Lung microvascular endothelial cell (primary cell): ENCODE results near the gene TAF11L3. TPM values are rescaled to one million over a fixed set of nuclear protein-coding genes. Genes with fewer than 3 reads are reported as not detected.
"Not testable (repeated sequence)": the region's sequence is repeated elsewhere in the genome, so short reads cannot be mapped to it uniquely, and the experiment has no call there.

ENCODE experiments used
- DNase-seq, 2 donors: peaks; one replicate each; pipeline versions ENCODE4 v3.0.0 to v3.0.0-alpha.2; 2010; ENCODE audit warnings: low read depth in 2 of 2
- total RNA-seq: library from RNA; depleted of rRNA; stranded (reverse); fragments of >200 nt; gene quantifications from 2 replicates; pipeline ENCODE4 v1.2.1, GENCODE V29; 2014

The TAF11L3 gene
- total RNA-seq = not detected in 2 replicates

DNA sequence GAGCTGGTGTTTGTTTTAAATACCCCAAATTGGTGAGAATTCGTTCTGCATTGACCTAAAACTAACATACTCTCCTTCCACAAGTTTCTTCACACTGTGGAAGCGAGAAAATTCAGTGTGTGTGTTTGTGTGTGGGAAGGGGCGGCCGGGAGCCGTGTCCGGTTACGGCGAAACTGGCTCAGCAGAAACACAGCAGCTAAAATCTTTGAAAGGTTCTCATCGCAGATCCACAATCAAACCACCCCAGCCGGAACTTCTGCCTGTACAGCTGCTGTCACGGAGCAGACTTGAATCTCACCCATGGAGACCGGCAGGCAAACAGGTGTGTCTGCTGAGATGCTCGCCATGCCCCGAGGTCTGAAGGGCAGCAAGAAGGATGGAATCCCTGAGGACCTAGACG lies at the start of gene TAF11L3:
Gene TAF11L3 (plus strand): TSS at position 301 of the 400 bp plus-strand sequence.
- DNase-seq = not testable (repeated sequence)

- no peak for DNase-seq
These were observed 48.1 kb upstream of the TAF11L3 start for GRCh38 chr5:17470064-17470463.

DNA sequence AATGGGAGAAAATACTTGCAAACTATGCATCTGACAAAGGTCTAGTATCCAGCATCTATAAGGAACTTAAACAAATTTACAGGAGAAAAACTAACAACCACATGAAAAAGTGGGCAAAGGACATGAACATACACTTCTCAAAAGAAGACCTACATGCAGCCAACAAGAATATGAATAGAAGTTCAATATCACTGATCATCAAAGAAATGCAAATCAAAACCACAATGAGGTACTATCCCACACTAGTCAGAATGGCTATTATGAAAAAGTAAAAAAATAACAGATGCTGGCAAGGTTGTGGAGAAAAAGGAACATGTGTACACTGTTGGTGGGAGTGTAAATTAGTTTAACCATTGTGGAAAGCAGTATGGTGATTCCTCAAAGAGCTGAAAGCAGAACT lies 43.1 kb upstream of the TAF11L3 start:
- not testable (repeated sequence) for DNase-seq

GRCh38 chr5:17477043-17477442 lies 41.1 kb upstream of the TAF11L3 start:
- DNase-seq = no peak

GRCh38 chr5:17477573-17478265 lies 40.4 kb upstream of the TAF11L3 start:
- DNase-seq = no peak

GRCh38 chr5:17481378-17481777 lies 36.8 kb upstream of the TAF11L3 start:
- no peak for DNase-seq

DNA sequence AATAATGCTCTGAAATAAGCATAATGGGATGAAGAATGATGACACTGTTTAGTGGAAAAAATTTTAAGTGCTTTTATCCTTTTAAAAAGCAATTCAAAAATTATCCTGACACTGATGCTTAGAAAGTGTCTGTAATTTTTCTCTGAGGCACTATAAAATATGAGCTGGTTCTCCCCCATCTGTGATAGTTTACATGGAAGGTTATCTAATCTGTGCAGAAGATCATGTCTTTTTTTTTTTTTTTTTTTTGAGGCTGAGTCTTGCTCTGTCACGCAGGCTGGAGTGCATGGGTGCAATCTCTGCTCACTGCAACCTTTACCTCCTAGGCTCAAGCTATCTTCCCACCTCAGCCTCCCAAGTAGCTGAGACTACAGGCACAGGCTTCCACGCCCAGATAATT lies 35.4 kb upstream of the TAF11L3 start:
- DNase-seq = no peak

DNA sequence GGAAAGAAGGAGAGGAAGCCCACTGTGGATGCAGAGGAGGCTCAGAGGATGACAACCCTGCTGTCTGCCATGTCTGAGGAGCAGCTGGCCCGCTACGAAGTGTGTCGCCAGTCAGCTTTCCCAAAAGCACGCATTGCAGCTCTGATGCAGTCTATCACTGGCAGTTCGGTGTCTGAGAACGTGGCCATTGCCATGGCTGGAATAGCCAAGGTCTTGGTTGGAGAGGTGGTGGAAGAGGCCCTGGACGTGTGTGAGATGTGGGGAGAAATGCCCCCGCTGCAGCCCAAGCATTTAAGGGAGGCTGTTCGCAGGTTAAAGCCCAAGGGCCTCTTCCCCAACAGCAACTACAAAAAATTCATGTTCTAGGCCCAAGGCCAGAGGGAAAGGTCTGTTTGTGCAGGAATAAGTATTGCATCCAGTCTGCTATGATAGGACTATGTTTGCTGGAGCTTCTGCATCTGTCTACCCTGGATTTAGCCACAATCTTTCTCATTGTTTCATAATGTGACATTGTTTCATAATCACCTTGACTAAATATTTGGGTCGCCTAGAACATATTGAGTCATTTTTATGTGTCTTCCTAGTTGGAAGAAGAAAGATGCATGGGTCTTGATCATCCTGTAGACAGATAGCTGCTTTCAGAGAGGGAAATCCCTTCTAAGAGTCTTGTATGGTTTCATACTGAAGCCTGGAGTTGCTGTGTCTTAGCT lies 31.5 kb upstream of the TAF11L3 start:
- not testable (repeated sequence) for DNase-seq

- DNase-seq = no peak
These were observed 31.0 kb upstream of the TAF11L3 start for GRCh38 chr5:17487174-17487512.

DNA sequence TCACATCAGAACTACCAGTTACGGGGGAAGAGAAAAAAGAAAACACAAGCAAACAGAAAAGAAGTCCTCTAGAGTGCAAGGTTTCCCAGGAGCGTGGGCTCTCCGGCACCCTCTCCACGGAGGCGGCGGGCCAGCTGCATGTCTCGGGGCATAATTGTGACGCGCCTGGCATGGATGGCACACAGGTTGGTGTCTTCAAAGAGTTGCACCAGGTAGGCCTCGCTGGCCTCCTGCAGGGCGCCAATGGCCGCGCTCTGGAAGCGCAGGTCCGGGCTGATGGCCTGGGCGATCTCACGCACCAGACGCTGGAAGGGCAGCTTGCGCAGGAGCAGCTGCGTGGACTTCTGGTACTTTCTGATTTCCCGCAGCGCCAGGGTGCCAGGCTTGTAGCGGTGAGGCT lies 26.9 kb upstream of the TAF11L3 start:
- DNase-seq = not testable (repeated sequence)

DNA sequence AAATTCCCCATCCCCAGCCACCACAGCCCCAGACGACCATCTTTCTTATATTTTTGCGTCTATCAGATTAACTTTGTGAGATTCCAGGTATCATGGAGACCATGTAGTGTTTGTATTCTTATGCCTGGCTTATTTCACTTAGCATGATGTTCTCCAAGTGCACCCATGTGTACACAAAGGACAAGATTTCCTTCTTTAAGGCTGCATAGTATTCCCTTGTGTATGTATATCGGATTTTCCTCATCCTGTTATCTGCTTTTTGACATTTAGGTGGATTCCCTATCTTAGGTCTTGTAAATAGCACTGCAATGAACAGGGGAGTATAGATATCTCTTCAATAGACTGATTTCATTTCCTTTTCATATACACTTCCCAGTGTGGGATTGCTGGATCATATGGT lies 25.4 kb upstream of the TAF11L3 start:
- DNase-seq = no peak

- no peak for DNase-seq
These were observed 20.7 kb upstream of the TAF11L3 start for GRCh38 chr5:17497446-17497845.

DNA sequence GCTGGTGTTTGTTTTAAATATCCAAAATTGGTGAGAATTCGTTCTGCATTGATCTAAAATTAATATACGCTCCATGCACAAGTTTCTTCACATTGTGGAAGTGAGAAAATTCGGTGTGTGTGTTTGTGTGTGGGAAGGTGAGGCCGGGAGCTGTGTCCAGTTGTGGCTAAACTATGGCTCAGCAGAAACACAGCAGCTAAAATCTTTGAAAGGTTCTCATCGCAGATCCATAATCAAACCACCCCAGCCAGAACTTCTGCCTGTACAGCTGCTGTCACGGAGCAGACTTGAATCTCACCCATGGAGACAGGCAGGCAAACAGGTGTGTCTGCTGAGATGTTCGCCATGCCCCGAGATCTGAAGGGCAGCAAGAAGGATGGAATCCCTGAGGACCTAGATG lies 20.2 kb upstream of the TAF11L3 start, which contains the start of gene TAF11L2:
Gene TAF11L2 (plus strand): TSS at position 301 of the 400 bp plus-strand sequence.
- DNase-seq = not testable (repeated sequence)

DNA sequence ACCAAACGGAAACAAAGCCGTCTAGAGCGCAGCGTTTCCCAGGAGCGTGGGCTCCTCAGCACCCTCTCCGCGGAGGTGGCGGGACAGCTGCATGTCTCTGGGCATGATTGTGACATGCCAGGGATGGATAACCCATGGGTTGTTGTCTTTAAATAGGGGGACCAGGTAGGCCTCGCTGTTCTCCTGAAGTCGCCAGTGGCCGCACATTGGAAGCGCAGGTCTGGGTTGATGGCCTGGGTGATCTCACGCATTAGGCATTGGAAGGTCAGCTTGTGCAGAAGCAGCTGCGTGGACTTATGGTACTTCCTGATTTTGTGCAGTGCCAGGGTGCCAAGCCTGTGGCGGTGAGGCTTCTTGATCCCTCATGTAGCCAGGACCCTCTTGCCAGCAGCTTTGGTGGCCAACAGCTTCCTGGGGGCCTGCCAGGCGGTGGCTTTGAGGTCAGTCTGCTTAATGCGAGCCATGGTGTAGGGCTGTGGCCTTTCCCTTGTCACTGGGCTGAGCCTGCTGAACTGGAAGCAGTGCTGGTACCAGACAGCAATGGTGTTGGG lies 6.3 kb upstream of the TAF11L3 start:
- DNase-seq = no peak

GRCh38 chr5:17517526-17517925 lies 641 bp upstream of the TAF11L3 start:
- DNase-seq = not testable (repeated sequence)

- not testable (repeated sequence) for DNase-seq
These were observed 1.3 kb downstream of the TAF11L3 start for GRCh38 chr5:17519508-17519907.

DNA sequence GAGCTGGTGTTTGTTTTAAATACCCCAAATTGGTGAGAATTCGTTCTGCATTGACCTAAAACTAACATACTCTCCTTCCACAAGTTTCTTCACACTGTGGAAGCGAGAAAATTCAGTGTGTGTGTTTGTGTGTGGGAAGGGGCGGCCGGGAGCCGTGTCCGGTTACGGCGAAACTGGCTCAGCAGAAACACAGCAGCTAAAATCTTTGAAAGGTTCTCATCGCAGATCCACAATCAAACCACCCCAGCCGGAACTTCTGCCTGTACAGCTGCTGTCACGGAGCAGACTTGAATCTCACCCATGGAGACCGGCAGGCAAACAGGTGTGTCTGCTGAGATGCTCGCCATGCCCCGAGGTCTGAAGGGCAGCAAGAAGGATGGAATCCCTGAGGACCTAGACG lies 3.3 kb downstream of the TAF11L3 start, which contains the start of gene TAF11L4:
Gene TAF11L4 (plus strand): TSS at position 301 of the 400 bp plus-strand sequence.
- not testable (repeated sequence) for DNase-seq

GRCh38 chr5:17524935-17525334 lies 6.8 kb downstream of the TAF11L3 start, which contains the start of gene TAF11L5:
Gene TAF11L5 (plus strand): TSS chr5:17525235.
- DNase-seq = not testable (repeated sequence)

DNA sequence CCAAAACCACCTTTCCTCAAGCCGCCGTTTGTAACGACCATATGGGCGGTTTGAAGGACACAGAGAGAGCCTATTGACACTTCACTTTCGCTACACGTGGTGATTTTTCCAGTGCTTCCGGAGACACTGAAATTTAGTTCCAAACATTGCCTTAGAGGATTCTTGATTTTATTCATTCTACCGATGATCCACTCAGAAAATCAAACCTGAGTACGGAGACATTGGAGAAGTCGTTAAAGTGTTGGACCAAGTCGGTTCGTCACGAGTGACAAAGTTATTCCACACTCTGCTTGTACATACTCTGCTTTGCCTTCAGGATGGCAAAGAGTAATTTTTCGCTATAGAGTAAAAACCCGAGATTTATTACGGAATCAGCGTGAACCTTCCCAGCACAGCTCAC lies 8.3 kb downstream of the TAF11L3 start:
- peak; percentile 7 to 12 for DNase-seq

GRCh38 chr5:17528369-17528768 lies 10.2 kb downstream of the TAF11L3 start, which contains the start of gene TAF11L6:
Gene TAF11L6 (plus strand): TSS chr5:17528669.
- DNase-seq = not testable (repeated sequence)
